CD4-positive, alpha-beta T cell (primary cell): ENCODE data around the gene TNIK. TPM values are rescaled to one million over a fixed set of nuclear protein-coding genes. Genes with fewer than 3 reads are reported as not detected.

Experiments
- ATAC-seq: fragments of 200-7000 bp; cut with Tn5 transposase; one replicate; pipeline ENCODE4 v1.10.0; 2022; ENCODE audit warnings: mild to moderate bottlenecking; ENCODE audit not compliant: poor library complexity
- CTCF ChIA-PET: fragments of 350-600 bp; sonication (Branson Sonifier 250); formaldehyde crosslinking; loops from one replicate; lab custom pipeline; 2021; ENCODE audit warnings: antibody characterized with exemption, inconsistent platforms; lab: Charles Lee
- POLR2A ChIA-PET: fragments of 350-600 bp; sonication (Branson Sonifier 250); formaldehyde crosslinking; loops from one replicate; lab custom pipeline; 2021; ENCODE audit warnings: antibody characterized with exemption, inconsistent platforms; lab: Charles Lee
- DNase-seq, 14 experiments: peaks; one replicate each; pipeline ENCODE4 v3.0.0-alpha.2; 2013 to 2020; ENCODE audit warnings: mixed read lengths in 2 of 14
- H3K27ac ChIP-seq, 2 donors: one replicate each; pipeline versions ENCODE4 v1.5.1 to v1.7.0; 2013; ENCODE audit warnings: low read length in 2 of 2, low read depth in 1 of 2, mild to moderate bottlenecking in 1 of 2
- H3K27me3 ChIP-seq, 2 experiments: 1 replicate in 1 of 2; 2 replicates in 1 of 2; pipeline versions ENCODE4 v1.6.1 to v1.7.0; 2013; ENCODE audit warnings: low read length in 2 of 2, control low read depth in 1 of 2, mild to moderate bottlenecking in 1 of 2, moderate library complexity in 1 of 2; ENCODE audit not compliant: insufficient read depth in 2 of 2, control insufficient read depth in 1 of 2
- H3K36me3 ChIP-seq: one replicate; pipeline ENCODE4 v1.6.1; 2013; ENCODE audit warnings: low read length, control low read depth; ENCODE audit not compliant: insufficient read depth
- H3K4me1 ChIP-seq: one replicate; pipeline ENCODE4 v1.6.1; 2013; ENCODE audit warnings: low read length, control low read depth; ENCODE audit not compliant: insufficient read depth
- H3K4me3 ChIP-seq: one replicate; pipeline ENCODE4 v1.5.1; 2013; ENCODE audit warnings: mild to moderate bottlenecking, low read length, moderate library complexity
- H3K9me3 ChIP-seq, 2 experiments: 1 replicate in 1 of 2; 2 replicates in 1 of 2; pipeline versions ENCODE4 v1.6.1 to v1.7.0; 2013; ENCODE audit warnings: low read length in 2 of 2, mild to moderate bottlenecking in 2 of 2, control low read depth in 1 of 2, moderate library complexity in 1 of 2; ENCODE audit not compliant: control insufficient read depth in 1 of 2, insufficient read depth in 1 of 2
- H3K27ac Mint-ChIP-seq: one replicate; pipeline ENCODE4 v1.8.0; 2020; ENCODE audit warnings: mixed read lengths
- H3K27me3 Mint-ChIP-seq: one replicate; pipeline ENCODE4 v1.8.0; 2021; ENCODE audit warnings: mixed read lengths
- H3K36me3 Mint-ChIP-seq: one replicate; pipeline ENCODE4 v1.8.0; 2021; ENCODE audit warnings: low read depth, mixed read lengths
- H3K4me1 Mint-ChIP-seq: one replicate; pipeline ENCODE4 v1.8.0; 2021; ENCODE audit warnings: low read depth, mixed read lengths
- H3K4me3 Mint-ChIP-seq: one replicate; pipeline ENCODE4 v1.8.0; 2020; ENCODE audit warnings: mild to moderate bottlenecking, mixed read lengths
- H3K9me3 Mint-ChIP-seq: one replicate; pipeline ENCODE4 v1.8.0; 2020; ENCODE audit warnings: mixed read lengths
- intact Hi-C, 2 experiments: fragments of 100-400 bp; cut with DNase I in 1 of 2; cut with micrococcal nuclease in 1 of 2; formaldehyde crosslinking; loops; one replicate each; pipeline versions ENCODE4 v1.15.1 to v1.9.0; 2023 to 2025; cut with DNase I, micrococcal nuclease
- total RNA-seq, 174 experiments: library from RNA in 2 of 174; stranded (reverse) in 2 of 174; gene quantifications; one replicate each; pipeline ENCODE4 v1.2.3 and lab custom pipeline; 2021 to 2026
- TF ChIP-seq, protein P1 (sequence below): fragments of 200-600 bp; IDR thresholded peaks from one replicate; pipeline ENCODE4 v1.8.0; 2022; ENCODE audit warnings: antibody characterized with exemption, mild to moderate bottlenecking

TNIK gene
- total RNA-seq, 2 experiments from 2014 or later = 71.0 to 78.3 TPM

DNA sequence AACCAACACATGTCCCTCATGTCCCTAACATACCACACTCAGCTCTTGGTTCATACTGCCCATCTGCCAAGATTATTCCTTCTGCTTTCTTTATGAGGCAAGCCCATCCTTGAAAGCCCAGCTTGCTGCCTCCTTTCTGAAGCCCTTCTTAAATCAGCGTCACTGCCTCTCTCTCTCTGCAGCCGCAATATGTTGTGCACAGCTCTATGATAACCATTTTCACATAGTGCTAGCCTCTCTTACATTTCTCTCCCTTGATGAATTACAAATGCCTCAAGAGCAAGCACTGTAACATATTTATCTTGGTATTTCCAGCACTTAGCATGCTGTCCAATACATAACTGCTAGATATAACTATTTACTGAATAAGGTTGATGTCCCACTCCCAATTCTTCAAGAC lies 86.5 kb downstream of the TNIK start:
- DNase-seq (no peak), ATAC-seq (no peak)
- intact Hi-C loops = no loop called here
- POLR2A ChIA-PET = no interaction called here
- Mint-ChIP-seq H3K36me3 (peaks cover 19% of the 10 kb centered on the region), H3K27ac (no peak overlapping the region), H3K4me3 (no peak overlapping the region), H3K4me1 (peaks cover 7% of the 10 kb centered on the region), H3K9me3 (no peaks in the 10 kb centered on the region), H3K27me3 (no peaks in the 10 kb centered on the region)
- peaks cover 15% of the 10 kb centered on the region for H3K4me1 ChIP-seq
- peaks cover 3% of the 10 kb centered on the region for H3K36me3 ChIP-seq
- CTCF ChIA-PET = no interaction called here
- no peaks in the 10 kb centered on the region for H3K9me3 ChIP-seq
- TF ChIP-seq, protein P1, sequence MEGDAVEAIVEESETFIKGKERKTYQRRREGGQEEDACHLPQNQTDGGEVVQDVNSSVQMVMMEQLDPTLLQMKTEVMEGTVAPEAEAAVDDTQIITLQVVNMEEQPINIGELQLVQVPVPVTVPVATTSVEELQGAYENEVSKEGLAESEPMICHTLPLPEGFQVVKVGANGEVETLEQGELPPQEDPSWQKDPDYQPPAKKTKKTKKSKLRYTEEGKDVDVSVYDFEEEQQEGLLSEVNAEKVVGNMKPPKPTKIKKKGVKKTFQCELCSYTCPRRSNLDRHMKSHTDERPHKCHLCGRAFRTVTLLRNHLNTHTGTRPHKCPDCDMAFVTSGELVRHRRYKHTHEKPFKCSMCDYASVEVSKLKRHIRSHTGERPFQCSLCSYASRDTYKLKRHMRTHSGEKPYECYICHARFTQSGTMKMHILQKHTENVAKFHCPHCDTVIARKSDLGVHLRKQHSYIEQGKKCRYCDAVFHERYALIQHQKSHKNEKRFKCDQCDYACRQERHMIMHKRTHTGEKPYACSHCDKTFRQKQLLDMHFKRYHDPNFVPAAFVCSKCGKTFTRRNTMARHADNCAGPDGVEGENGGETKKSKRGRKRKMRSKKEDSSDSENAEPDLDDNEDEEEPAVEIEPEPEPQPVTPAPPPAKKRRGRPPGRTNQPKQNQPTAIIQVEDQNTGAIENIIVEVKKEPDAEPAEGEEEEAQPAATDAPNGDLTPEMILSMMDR = no peak
- no peaks in the 10 kb centered on the region for H3K27me3 ChIP-seq
- H3K4me3 ChIP-seq = no peak overlapping the region
- no peak overlapping the region for H3K27ac ChIP-seq

DNA sequence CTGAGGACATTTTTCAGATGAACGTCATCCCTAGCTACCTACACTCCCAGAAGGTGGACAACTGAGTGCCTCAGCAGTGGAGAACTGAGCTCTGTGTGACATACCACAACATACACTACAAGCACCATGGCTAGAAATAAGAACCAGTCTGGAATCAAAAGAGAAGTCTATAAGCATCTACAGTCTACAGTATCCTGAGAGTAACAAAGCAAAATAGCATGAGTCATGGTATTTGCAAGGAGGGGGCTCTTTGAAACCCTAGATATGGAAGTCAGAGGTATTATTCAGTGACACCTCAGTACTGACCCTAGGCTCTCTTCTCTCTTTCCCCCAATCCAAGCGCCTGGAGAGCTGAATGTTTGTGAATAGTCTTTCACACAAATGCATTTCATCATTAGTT lies 87.5 kb downstream of the TNIK start:
- peaks cover 15% of the 10 kb centered on the region for H3K4me1 ChIP-seq
- no peak overlapping the region for H3K4me3 Mint-ChIP-seq
- intact Hi-C loops = no loop called here
- POLR2A ChIA-PET = no interaction called here
- no peak overlapping the region for H3K4me3 ChIP-seq
- CTCF ChIA-PET = no interaction called here
- peaks cover 26% of the 10 kb centered on the region for H3K36me3 Mint-ChIP-seq
- no peak overlapping the region for H3K27ac ChIP-seq
- no peak overlapping the region for H3K27ac Mint-ChIP-seq
- no peaks in the 10 kb centered on the region for H3K9me3 ChIP-seq
- peaks cover 3% of the 10 kb centered on the region for H3K36me3 ChIP-seq
- ATAC-seq (no peak), DNase-seq (no peak)
- no peaks in the 10 kb centered on the region for H3K9me3 Mint-ChIP-seq
- no peaks in the 10 kb centered on the region for H3K27me3 ChIP-seq
- H3K27me3 Mint-ChIP-seq = no peaks in the 10 kb centered on the region
- TF ChIP-seq, protein P1 = no peak
- H3K4me1 Mint-ChIP-seq = peaks cover 13% of the 10 kb centered on the region

DNA sequence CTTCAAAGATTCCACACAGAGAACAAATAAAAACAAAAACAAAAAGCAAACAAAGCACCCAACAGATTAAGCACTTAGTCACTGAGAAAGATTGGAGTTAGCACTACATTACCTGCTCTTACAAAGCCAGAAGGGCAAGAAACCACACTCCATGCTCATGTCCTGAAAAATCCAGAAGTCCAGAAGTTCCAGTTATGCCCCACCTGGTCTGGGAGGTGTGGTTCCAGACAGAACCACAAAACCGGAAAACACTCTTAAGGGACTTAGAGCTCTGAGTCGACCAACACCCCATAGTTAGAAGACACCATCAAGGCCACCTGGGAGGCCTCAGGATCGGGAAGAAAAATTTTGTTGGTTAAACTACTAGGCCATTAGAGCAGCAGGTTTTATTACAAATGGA lies 88.9 kb downstream of the TNIK start:
- ATAC-seq (no peak), DNase-seq (no peak)
- CTCF ChIA-PET = no interaction called here
- no peaks in the 10 kb centered on the region for H3K9me3 Mint-ChIP-seq
- no peaks in the 10 kb centered on the region for H3K27me3 Mint-ChIP-seq
- H3K36me3 Mint-ChIP-seq = peaks cover 34% of the 10 kb centered on the region
- POLR2A ChIA-PET = no interaction called here
- Histone ChIP-seq H3K36me3 (peaks cover 3% of the 10 kb centered on the region), H3K27ac (no peak overlapping the region), H3K4me3 (no peak overlapping the region), H3K9me3 (no peaks in the 10 kb centered on the region), H3K4me1 (peaks cover 9% of the 10 kb centered on the region), H3K27me3 (no peaks in the 10 kb centered on the region)
- intact Hi-C loops = no loop called here
- no peak overlapping the region for H3K4me3 Mint-ChIP-seq
- no peak overlapping the region for H3K27ac Mint-ChIP-seq
- H3K4me1 Mint-ChIP-seq = peaks cover 18% of the 10 kb centered on the region
- TF ChIP-seq, protein P1 = no peak
